ENCODE data around the gene YBEY.

DNA sequence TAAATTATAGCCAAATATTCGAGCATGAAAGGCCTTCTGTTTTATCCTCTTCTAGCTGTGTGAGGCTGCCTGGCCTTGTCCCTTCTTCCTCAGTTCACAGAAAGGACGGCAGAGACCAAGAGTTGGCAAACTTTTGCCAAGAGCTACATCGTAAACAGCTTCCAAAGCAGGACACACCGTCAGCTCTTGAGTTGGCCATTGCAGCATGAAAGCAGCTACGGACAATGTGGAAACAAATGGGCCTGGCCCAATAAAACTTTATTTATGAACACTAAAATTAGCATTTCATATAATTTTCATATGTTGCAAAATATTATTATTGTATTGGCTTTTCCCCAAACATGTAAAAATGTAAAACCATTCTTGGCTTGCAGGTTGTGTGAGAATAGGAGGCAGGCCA, 26.8 kb downstream of the YBEY start:
- TF ChIP-seq YY1 (IDR thresholded peaks at IDR 0.05; ENCODE audit: insufficient read depth, insufficient read length) (no peak), SUZ12 (IDR thresholded peaks at IDR 0.05; ENCODE audit: extremely low read depth, insufficient read depth, insufficient read length) (no peak)

All from NT2/D1 (cell line).